ENCODE measurements around the gene PRRT1.
"Not testable (repeated sequence)": the region's sequence is repeated elsewhere in the genome, so short reads cannot be mapped to it uniquely, and the experiment has no call there.

Gene PRRT1

DNA sequence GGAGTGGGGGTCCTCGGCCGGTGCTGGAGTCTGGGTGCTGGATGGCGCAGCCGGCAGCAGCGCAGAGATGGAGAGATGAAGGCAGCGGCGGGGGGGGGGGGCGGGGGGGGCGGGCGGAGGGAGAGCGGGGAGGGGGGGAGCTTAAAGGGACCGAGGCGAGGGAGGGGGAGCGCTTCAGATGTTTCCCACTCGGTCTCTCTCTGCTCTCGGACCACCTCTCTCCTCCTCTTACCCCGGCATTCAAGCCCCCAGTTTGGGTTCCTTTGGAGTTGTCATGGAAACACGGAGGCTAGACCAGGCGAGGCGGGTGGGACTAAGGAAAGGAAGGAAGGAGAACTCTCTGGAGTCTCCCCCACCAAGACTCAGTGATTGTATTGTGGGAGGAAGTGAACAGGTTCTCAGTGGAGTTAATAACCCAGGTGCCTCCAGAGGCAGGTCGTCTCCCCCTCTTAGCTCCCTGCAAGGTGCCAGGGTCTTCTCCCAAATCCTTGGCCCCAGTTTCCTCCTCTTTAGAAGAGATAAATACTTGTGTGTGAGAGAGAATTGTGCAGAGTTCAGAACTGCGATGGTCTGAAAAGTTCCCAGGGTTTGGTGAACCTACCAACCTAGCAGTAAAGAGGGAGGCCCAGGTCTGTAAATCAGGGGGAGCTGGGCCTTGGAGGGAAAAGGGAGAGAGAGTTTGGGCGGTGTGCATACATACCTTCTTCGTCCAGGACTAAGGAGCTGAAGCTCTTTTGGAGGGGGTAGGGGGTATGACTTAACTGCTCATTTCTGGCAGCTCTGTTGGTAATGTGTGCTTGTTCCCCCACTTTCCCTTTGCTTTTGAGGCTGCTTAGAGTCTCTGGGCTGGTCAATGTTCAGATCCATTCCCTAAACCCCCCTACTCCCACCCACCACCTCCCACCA, at the start of gene PRRT1:
Gene PRRT1, minus strand, starts transcription at position 77 of the 906 bp plus-strand sequence. CDS start 112 bp downstream, outside the sequence.
- Mint-ChIP-seq H3K27me3 (no peaks in the 10 kb centered on the region), H3K9me3 (ENCODE audit: low read depth) (no peaks in the 10 kb centered on the region), H3K36me3 (no peaks in the 10 kb centered on the region), H3K27ac (peak within 1 kb of the TSS; percentile 72), H3K4me1 (ENCODE audit: low read depth) (peaks cover 55% of the 10 kb centered on the region), H3K4me3 (peak within 1 kb of the TSS; percentile 99)

DNA sequence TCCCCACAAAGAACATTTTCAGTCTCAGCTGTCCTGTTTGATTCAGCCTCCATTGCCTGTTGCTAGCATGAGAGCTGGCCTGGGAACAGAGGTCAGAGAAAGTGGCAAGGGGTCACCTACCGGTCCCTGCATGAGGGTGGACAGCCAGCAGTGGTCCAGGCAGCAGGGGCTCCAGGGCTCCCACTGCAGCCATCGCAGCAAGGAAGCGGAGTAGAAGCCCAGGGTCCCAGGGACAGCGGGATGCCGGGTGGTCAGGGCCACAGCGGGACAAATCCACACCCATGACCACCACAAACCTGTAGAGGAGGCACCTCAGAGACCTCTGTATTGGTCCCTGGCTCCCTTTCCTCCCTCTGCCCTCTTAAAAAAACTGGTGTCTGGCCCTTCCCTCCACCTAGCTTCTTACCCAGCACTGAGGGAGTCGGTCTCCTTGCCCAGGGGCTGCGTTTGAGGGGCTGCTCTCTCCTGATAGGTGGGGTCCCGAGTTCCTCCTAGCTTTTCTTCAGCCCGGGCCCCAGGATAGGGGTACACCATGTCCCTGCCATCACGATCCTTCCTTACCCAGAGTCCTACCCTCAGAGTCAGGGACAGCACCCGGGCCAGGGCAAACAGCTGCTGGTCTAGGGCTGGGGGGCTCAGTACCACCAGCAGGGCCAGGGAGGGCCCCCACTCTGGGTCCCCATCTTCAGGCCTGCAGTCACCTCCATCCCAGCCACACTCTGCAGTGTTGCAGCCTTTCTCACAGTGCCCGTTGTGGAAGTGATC, 49.2 kb upstream of the PRRT1 start:
- Mint-ChIP-seq H3K9me3 (ENCODE audit: low read depth) (no peaks in the 10 kb centered on the region), H3K27ac (no peak overlapping the region), H3K4me1 (ENCODE audit: low read depth) (peaks cover 4% of the 10 kb centered on the region)

DNA sequence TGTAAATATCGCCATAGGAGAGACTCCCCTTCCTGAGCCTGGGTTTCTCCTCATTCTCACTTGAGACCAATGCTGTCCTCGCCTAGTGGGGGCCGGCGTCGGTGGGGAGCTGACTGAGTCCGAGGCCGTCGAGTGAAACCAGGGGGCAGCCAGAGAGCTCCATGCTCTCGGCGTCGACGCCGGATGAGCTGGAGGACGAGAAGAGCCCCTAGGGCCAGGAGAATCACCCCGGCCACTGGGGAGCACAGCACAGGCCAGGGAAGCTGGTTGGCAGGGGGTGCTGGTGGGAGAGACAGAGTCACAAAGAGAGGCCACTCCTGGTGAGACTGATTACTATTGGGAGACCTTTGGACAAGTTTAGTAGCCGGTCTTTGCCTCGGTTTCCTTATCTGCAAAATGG, 47.1 kb upstream of the PRRT1 start:
- Mint-ChIP-seq H3K27me3 (no peaks in the 10 kb centered on the region), H3K9me3 (ENCODE audit: low read depth) (no peaks in the 10 kb centered on the region), H3K4me1 (ENCODE audit: low read depth) (peaks cover 19% of the 10 kb centered on the region), H3K27ac (no peak overlapping the region), H3K4me3 (no peak overlapping the region), H3K36me3 (no peaks in the 10 kb centered on the region)

More for the DNA sequence above, 49.2 kb upstream of the PRRT1 start:
- Mint-ChIP-seq H3K4me3 (no peak overlapping the region), H3K36me3 (no peaks in the 10 kb centered on the region), H3K27me3 (no peaks in the 10 kb centered on the region)

DNA sequence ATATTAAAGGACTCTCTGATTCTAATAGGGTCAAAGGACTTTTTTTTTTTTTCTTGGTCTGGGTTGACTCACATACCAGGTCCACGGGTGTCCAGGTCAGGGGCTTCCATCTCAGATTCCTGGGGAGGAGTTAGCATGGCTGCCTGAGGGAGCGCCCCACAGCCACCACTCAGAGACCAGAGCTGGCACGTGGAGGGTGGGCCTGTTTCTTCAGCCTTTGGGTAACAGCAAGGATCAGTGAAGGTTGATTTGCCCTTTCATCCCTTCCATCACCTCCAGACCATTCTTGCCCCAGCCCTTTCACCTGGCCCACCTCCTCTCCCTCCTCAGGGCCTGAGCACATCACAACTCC, 46.6 kb upstream of the PRRT1 start:
- Mint-ChIP-seq H3K9me3 (ENCODE audit: low read depth) (no peaks in the 10 kb centered on the region), H3K27ac (peak overlapping the region; percentile 10), H3K4me3 (no peak overlapping the region)

DNA sequence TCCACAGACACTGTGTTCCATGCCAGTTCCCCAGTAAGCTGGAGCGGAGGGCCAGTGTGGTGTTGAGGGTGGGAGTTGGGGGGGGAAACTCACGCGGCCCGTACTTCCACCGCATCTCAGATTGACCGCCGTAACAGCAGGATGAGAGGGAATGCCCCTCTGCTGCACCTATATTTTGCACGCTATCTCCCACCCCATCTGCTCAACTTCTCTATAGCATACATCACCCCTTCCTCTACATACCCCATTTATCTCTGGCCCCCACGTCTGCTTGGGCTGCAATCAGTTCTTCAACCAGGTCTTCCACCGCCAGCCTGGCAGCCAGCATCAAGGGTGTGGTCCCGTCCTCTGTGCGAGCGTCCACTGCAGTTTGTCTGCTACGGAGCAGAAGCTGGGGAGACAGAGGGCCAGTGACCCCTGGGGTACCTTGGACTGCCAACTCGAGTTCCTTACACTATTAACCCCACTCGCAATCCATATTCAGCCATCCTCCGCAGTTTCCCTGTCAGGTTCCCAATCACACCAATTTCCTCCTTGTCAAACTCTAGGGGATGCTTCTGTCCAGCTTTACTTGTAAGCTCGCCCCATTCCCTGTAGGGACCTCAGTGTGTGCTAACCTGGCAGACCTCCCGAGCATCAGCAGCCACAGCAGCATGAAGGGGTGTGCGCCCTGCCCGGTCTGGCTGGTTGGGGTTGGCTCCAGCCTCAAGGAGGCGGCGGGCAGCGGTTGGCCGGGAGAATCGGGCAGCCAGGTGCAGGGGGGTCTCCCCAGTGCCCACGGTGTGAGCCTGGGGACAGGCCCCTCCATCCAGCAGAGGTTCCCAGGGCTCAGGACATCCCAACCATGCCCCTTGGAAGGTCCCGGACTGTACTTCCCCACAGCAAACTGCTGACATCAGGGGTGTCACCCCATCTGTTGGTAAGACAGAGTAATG, 45.2 kb upstream of the PRRT1 start:
- Mint-ChIP-seq H3K27ac (peak overlapping the region; percentile 97), H3K4me1 (ENCODE audit: low read depth) (peaks cover 32% of the 10 kb centered on the region)

More for the DNA sequence above, 46.6 kb upstream of the PRRT1 start:
- Mint-ChIP-seq H3K36me3 (no peaks in the 10 kb centered on the region), H3K27me3 (no peaks in the 10 kb centered on the region), H3K4me1 (ENCODE audit: low read depth) (peaks cover 25% of the 10 kb centered on the region)

DNA sequence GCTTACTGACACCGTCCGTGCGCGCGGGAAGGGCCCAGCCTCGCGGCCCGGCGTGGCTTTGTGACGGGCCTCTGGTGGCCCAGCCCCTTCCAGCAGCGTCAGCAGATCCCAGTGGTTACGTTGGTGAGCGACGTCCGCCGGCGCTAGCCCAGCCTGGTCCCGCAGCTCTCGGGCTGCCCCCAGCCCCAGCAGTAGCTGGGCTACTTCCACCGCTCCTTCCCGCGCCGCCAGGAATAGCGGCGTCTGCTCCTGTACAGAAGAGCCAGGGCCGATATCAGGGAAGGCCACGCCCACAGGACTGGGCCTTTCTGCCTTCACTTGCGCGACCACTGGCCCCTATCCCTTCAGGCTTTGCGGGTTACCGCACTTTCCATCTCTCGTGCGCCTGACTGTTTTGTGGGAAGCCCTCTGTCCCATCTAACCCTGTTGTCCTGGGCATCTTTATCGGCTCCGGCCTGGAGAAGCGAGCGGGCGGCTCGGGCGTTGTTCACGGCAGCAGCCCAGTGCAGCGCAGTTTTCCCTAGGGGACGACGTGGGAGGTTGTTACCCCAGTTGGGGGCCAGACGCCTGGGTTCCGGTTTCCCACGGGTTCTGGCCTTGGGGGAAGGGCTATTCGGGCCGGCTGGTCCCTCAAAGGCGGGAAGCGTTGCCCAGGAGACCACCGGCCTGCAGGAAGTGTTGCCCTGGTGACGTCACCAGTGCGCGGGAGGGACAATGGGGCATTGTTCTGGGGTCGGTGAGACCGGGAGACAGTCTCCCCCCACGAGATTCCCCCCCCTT, 44.4 kb upstream of the PRRT1 start:
- Mint-ChIP-seq H3K36me3 (no peaks in the 10 kb centered on the region), H3K27ac (peak overlapping the region; percentile 97), H3K4me1 (ENCODE audit: low read depth) (peaks cover 39% of the 10 kb centered on the region), H3K4me3 (peak overlapping the region; percentile 95), H3K27me3 (no peaks in the 10 kb centered on the region), H3K9me3 (ENCODE audit: low read depth) (no peaks in the 10 kb centered on the region)

More for the DNA sequence above, 45.2 kb upstream of the PRRT1 start:
- no peaks in the 10 kb centered on the region for H3K36me3 Mint-ChIP-seq
- no peaks in the 10 kb centered on the region for H3K27me3 Mint-ChIP-seq
- H3K9me3 Mint-ChIP-seq (ENCODE audit: low read depth), result no peaks in the 10 kb centered on the region
- peak overlapping the region; percentile 95 for H3K4me3 Mint-ChIP-seq

DNA sequence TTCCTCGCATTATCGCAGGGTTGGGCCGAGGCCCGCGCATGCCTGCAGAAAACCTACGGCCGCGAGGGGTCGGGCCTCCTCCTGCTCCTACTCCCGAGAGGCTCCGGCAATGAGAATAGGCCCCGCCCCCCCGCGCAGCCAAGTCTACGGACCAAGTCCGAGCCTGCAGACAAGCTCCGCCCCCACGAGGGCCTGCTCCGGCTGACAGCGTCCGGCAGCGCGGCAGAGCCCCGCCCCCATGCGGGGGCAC, 43.8 kb upstream of the PRRT1 start:
- Mint-ChIP-seq H3K4me1 (ENCODE audit: low read depth) (peaks cover 41% of the 10 kb centered on the region), H3K36me3 (no peaks in the 10 kb centered on the region), H3K27ac (peak overlapping the region; percentile 97), H3K27me3 (no peaks in the 10 kb centered on the region), H3K4me3 (peak overlapping the region; percentile 95), H3K9me3 (ENCODE audit: low read depth) (no peaks in the 10 kb centered on the region)

DNA sequence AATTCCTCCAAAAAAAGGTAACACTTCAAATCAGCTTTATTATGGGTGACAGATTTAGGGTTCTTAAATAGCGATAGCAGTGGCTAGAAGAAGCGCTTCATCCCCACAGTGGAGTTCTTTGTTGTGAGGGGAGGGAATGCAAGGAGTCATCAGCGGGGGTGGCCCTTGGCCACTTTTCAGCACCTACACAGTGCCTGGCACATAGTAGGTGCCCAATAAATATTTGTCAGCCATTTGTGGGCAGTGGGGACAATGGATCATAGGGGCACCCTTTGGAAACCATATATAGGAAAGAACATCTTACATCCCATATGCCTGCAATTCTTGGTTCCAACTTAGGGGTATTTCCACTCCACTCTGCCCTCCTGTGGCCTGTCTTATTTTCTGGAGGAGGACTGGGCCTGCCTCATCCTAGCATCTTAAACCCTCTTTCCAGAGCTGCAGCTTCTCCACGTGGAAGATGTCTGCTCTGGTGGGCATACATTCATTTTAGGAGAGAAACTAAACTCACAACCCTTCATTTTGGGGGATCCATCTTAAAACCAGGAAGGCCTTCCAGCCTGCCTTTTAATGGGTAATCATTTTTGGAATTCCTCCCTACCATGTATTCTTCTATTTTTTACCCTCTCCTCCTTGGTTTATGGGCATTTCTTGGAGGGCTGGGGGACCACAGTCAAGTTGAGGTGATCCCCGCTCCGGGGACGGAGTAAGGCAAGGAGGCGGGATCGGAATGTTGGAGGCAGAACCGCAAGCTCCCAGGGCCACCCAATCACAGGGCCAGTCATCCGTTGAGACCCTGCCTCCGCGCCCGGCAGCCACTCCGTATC, 43.3 kb upstream of the PRRT1 start:
- Mint-ChIP-seq H3K27me3 (no peaks in the 10 kb centered on the region), H3K9me3 (ENCODE audit: low read depth) (no peaks in the 10 kb centered on the region)

DNA sequence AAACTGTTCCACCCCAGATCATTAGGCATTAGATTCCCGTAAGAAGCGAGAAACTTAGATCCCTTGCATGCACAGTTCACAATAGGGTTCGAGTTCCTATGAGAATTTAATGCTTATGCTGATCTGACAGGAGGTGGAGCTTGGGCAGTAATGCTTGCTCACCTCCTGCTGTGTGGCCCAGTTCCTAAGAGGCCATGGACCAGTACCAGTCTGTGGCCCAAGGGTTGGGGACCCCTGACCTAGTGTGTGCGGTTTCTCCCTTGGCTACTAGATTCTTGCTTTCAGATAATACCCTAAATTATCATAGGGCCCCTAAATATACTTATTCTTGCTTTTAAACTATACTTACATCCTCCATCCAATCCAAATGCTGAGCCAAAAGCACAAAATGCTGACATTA, 42.6 kb upstream of the PRRT1 start:
- no peaks in the 10 kb centered on the region for H3K9me3 Mint-ChIP-seq (ENCODE audit: low read depth)
- H3K36me3 Mint-ChIP-seq, result no peaks in the 10 kb centered on the region
- H3K4me1 Mint-ChIP-seq (ENCODE audit: low read depth), result peaks cover 41% of the 10 kb centered on the region
- H3K27me3 Mint-ChIP-seq, result no peaks in the 10 kb centered on the region
- H3K27ac Mint-ChIP-seq, result peak overlapping the region; percentile 97
- H3K4me3 Mint-ChIP-seq, result peak overlapping the region; percentile 93

More for the DNA sequence above, 43.3 kb upstream of the PRRT1 start:
- H3K36me3 Mint-ChIP-seq, result no peaks in the 10 kb centered on the region
- peaks cover 41% of the 10 kb centered on the region for H3K4me1 Mint-ChIP-seq (ENCODE audit: low read depth)
- H3K4me3 Mint-ChIP-seq, result peak overlapping the region; percentile 93
- H3K27ac Mint-ChIP-seq, result peak overlapping the region; percentile 97

DNA sequence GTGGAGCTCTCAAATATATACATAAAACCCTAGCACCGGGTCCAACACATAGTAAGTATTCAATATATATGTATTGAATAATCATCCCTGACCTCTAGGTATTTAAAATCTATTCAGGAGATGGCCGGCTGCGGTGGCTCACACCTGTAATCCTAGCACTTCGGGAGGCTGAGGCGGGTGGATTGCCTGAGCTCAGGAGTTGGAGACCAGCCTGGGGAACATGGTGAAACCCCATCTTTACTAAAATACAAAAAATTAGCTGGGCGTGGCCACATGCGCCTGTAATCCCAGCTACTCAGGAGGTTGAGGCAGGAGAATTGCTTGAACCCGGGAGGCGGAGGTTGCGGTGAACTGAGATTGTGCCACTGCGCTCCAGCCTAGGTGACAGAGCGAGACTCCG, 41.4 kb upstream of the PRRT1 start:
- not testable (repeated sequence) for H3K27me3 Mint-ChIP-seq; H3K36me3 Mint-ChIP-seq; H3K9me3 Mint-ChIP-seq (ENCODE audit: low read depth)
- peak overlapping the region; percentile 94 for H3K4me3 Mint-ChIP-seq
- H3K27ac Mint-ChIP-seq, result peak overlapping the region; percentile 97
- H3K4me1 Mint-ChIP-seq (ENCODE audit: low read depth), result peaks cover 54% of the 10 kb centered on the region

DNA sequence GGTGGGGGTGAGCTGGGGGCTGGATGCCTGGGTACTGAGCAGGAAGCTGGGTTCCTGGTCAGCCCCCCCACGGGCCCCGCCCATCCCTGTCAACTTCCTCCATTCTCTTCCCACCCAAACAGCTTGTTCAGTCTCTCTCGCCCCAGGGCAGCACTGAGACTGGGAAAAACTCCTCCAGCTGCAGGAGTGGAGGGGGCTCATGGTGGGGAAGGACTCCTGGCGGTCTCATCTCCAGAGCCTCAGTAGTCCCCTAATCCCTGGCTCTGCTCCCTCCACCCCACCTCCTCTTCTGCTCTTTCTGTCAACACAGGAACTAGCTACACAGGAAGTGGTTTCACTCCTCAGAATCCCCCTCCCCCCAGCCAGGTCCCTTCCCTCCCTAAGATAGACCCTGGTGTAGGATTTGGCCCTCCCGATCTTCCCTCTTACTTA, 40.9 kb upstream of the PRRT1 start, which contains the start of gene GPSM3:
Gene GPSM3, minus strand, starts transcription at position 36 of the 432 bp plus-strand sequence. CDS start 130 bp downstream, outside the sequence.
- H3K9me3 Mint-ChIP-seq (ENCODE audit: low read depth), result no peaks in the 10 kb centered on the region
- peaks cover 3% of the 10 kb centered on the region for H3K36me3 Mint-ChIP-seq
- no peaks in the 10 kb centered on the region for H3K27me3 Mint-ChIP-seq
- peak within 1 kb of the TSS; percentile 97 for H3K27ac Mint-ChIP-seq
- H3K4me3 Mint-ChIP-seq, result peak within 1 kb of the TSS; percentile 94
- peaks cover 59% of the 10 kb centered on the region for H3K4me1 Mint-ChIP-seq (ENCODE audit: low read depth)

DNA sequence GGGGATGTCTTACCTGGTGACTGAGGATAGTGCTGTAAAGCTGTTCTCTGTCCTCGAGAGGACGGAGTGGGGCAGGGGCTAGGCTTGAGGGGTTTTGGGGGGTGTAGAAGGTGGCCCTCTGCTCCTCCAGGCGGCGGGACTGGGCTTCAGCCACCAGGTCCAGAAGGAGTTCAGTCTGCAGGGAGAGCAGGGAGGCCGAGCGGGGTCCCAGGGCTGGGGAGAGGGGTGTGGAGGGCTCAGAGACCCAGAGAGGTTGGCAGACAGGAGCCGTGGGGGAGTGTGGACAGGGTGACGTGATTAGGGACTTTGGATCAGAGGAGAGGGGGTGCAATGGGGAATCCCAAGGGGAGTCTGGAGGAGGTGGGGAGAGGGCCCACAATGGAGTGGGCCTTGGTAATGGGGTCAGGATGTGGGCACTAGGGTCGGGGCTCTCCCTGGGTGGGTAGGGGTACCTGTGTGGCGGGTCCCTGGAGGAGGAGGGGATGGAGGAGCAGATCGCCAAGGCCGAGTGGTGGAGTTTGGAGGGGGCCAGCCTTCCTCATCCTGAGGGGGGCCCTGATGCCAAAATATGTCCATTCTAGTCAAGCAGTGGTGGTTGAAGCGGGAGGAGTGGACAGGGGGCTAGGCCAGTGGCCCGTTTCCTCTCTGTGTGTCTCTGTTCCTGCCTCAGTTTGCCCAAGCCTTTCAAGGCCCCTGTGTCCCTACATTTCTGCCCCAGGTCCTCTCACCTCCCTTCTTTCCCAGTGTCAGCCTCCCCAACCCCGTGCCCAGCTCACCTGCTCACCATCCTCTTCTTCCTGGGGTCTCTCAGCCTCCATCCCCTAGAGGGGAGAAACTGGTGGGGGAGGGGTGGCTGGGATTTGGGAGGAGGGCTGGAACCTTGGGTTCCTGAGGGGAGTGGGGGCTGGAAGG, 40.2 kb upstream of the PRRT1 start:
- Mint-ChIP-seq H3K4me1 (ENCODE audit: low read depth) (peaks cover 65% of the 10 kb centered on the region), H3K36me3 (peaks cover 7% of the 10 kb centered on the region), H3K9me3 (ENCODE audit: low read depth) (no peaks in the 10 kb centered on the region), H3K4me3 (peak overlapping the region; percentile 94), H3K27me3 (no peaks in the 10 kb centered on the region), H3K27ac (peak overlapping the region; percentile 97)
